Heart left ventricle (tissue), 16 donors: ENCODE measurements around the gene MRPS6. TPM values are rescaled to one million over a fixed set of nuclear protein-coding genes. Genes with fewer than 3 reads are reported as not detected.

ENCODE experiments used
- ATAC-seq, 4 donors: fragments of 200-7000 bp; cut with Tn5 transposase; one replicate each; pipeline ENCODE4 v1.9.1; 2020 to 2022; ENCODE audit warnings: moderate library complexity in 4 of 4, mild to moderate bottlenecking in 3 of 4, moderate number of reproducible peaks in 1 of 4
- DNase-seq, 5 donors: peaks; one replicate each; pipeline ENCODE4 v3.0.0-alpha.2; 2020
- H3K27ac ChIP-seq, 12 donors: fragments of 200-600 bp; sonication (generic) in 4 of 12; one replicate each; pipeline versions ENCODE4 v1.5.0 to v1.8.0; 2016 to 2022; ENCODE audit warnings: mild to moderate bottlenecking in 2 of 12
- H3K27me3 ChIP-seq, 9 donors: fragments of 200-600 bp; sonication (generic) in 2 of 9; one replicate each; pipeline versions ENCODE4 v1.5.1 to v1.8.0; 2016 to 2022; ENCODE audit warnings: mild to moderate bottlenecking in 3 of 9
- H3K36me3 ChIP-seq, 9 donors: fragments of 200-600 bp; sonication (generic) in 2 of 9; one replicate each; pipeline versions ENCODE4 v1.5.0 to v1.8.0; 2018 to 2022; ENCODE audit warnings: mild to moderate bottlenecking in 2 of 9
- H3K4me1 ChIP-seq, 12 donors: fragments of 200-600 bp; sonication (generic) in 4 of 12; one replicate each; pipeline versions ENCODE4 v1.5.0 to v1.8.0; 2016 to 2022; ENCODE audit warnings: mild to moderate bottlenecking in 3 of 12
- H3K4me3 ChIP-seq, 12 donors: fragments of 200-600 bp; sonication (generic) in 4 of 12; one replicate each; pipeline versions ENCODE4 v1.5.0 to v1.8.0; 2017 to 2022; ENCODE audit warnings: mild to moderate bottlenecking in 9 of 12, moderate library complexity in 4 of 12
- H3K9me3 ChIP-seq, 12 donors: fragments of 200-600 bp; sonication (generic) in 4 of 12; one replicate each; pipeline versions ENCODE4 v1.5.0 to v1.8.0; 2016 to 2022; ENCODE audit warnings: mild to moderate bottlenecking in 1 of 12
- POLR2A ChIP-seq, 2 donors: fragments of 450-650 bp; IDR thresholded peaks; one replicate each; pipeline ENCODE4 v1.6.1; 2017; ENCODE audit warnings: antibody characterized with exemption in 2 of 2, mild to moderate bottlenecking in 2 of 2, moderate library complexity in 2 of 2
- WGBS, 4 donors: extraction: QIAGEN DNeasy Blood & Tissue Kit in 2 of 4; methylation state at CpG; one replicate each; pipeline versions ENCODE4 v1.1.5 to v1.1.7; 2013 to 2018; 5-methylcytosine and 5-hydroxymethylcytosine counted together
- intact Hi-C, 10 donors: fragments of 100-400 bp; cut with DNase I; formaldehyde crosslinking; loops; one replicate each; pipeline versions ENCODE4 v1.11.1 to v1.14.2; 2022
- polyA plus RNA-seq, 2 donors: library from polyadenylated mRNA; stranded (reverse); fragments of 200-250 nt; gene quantifications; one replicate each; pipeline ENCODE4 v1.2.3, GENCODE V29; 2013
- total RNA-seq, 9 donors: library from RNA; depleted of rRNA in 2 of 9; stranded (reverse); fragments of >200 nt in 2 of 9; fragmentation: NEBNext Ultra II Directional in 3 of 9; extraction: Animal tissue kit (Norgen Biotek cat#: 25700) in 3 of 9; gene quantifications; one replicate each; pipeline versions ENCODE4 v1.1.0 to v1.2.4, GENCODE V29; 2016 to 2023
- TF ChIP-seq, protein P1 (sequence below), 12 donors: fragments of 200-600 bp; sonication (generic) in 4 of 12; IDR thresholded peaks; one replicate each; pipeline versions ENCODE4 v1.5.0 to v1.8.0; 2018 to 2022; ENCODE audit warnings: antibody characterized with exemption in 12 of 12, mild to moderate bottlenecking in 5 of 12
- donor health status: ischemic (EF 13 %, LVEDD 7.1; RV severe dilation, severe dysfunction).
- donor health status: healthy with polysubstance abuse.
- donor health status: DM: no; HTN: yes; CAD: no.
- donor health status: DM: no; HTN: no; CAD: no.
- donor health status: ischemic (EF 25% LVEDD 6.9; RV normal size, moderate dysfunction).
- donor health status: ischemic (EF 25% LVEDD 5.7; RV mildly dilated, moderate dysfunction).
- donor health status: healthy.
- donor health status: DM: yes; HTN: yes; CAD: no.
- donor health status: ischemic (EF 35%, LVEDD 5.7; RV mildly dilated, moderate dysfunction).
- donor health status: nonischemic (EF 11% LVEDD 7.7; RV severe dilation, severe dysfunction).
- donor health status: DM: yes; HTN: yes; CAD: no.
- donor health status: PGD.
- donor health status: ischemic (EF 29% LVEDD 5.4; RV normal size, mild dysfunction).
- donor health status: nonischemic (EF 23%, LVEDD 6.1; RV moderate dilation, normal function).

Gene MRPS6
- total and polyA plus RNA-seq, 11 donors: 21.8 to 61.7 (median 44.6) TPM

DNA sequence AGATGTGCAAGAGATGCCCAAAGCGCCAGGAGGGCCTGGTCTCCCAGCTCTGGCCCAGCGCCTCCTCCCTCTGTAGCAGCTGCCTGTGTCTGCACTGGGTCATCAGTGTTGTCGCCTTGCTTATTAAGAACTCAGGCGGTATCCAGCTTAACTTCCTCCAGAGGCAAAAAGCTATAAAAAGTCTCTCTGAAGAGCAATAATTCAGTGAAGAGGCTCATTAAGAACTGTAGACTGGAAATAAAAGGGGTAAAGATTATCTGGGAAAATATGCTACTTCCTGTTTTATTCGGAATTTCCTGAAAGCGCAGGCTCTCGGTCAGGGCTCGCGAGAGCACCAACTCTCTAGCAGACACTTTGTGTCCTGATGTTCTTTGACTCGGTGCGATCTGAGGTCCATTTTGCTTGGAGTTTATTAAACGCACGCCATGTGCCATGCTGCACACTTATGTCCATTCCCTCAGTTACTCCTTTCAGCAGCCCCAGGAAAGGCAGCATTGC is 70.4 kb downstream of the MRPS6 start:
- 83 to 87% (median 86%) methylated on average over 13 of the region's 13 CpGs for WGBS, 4 donors
- Histone ChIP-seq H3K9me3 (no peaks in the 10 kb centered on the region), H3K4me3 (no peak overlapping the region), H3K4me1 (peaks cover 0 to 30% (median 5%) of the 10 kb centered on the region in 12 donors), H3K36me3 (peaks cover 0 to 21% (median 8%) of the 10 kb centered on the region in 9 donors), H3K27ac (no peak overlapping the region), H3K27me3 (no peaks in the 10 kb centered on the region)
- intact Hi-C loops: loop anchor here in 1 of 10 donors (5.0 kb wide), 1 partner anchor 34 kb away; no protein-coding TSS in a partner anchor
- ATAC-seq (no peak), DNase-seq (no peak)
- TF ChIP-seq POLR2A (IDR thresholded peaks at IDR 0.05): no peak
- TF ChIP-seq, protein P1, sequence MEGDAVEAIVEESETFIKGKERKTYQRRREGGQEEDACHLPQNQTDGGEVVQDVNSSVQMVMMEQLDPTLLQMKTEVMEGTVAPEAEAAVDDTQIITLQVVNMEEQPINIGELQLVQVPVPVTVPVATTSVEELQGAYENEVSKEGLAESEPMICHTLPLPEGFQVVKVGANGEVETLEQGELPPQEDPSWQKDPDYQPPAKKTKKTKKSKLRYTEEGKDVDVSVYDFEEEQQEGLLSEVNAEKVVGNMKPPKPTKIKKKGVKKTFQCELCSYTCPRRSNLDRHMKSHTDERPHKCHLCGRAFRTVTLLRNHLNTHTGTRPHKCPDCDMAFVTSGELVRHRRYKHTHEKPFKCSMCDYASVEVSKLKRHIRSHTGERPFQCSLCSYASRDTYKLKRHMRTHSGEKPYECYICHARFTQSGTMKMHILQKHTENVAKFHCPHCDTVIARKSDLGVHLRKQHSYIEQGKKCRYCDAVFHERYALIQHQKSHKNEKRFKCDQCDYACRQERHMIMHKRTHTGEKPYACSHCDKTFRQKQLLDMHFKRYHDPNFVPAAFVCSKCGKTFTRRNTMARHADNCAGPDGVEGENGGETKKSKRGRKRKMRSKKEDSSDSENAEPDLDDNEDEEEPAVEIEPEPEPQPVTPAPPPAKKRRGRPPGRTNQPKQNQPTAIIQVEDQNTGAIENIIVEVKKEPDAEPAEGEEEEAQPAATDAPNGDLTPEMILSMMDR (IDR thresholded peaks at IDR 0.05): no peak

DNA sequence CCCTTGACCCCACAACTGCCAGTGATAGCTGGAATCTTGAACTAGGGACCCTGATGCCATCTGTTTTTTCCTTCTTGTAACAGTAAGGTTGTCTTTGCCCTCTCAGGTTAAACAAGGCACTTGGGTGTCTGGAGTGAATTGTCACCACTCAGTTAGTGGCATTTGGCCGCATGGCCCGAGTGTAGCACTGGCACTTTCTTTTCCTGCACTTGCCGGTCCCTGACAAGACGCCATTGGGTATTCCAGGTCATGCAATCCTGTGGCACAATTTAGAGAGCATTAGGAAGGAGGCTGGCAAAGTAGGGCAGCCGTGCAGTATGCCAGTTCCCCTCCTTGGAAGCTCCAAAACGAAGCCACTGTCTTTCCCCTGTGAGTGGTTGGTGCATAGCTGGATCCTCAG is 70.8 kb downstream of the MRPS6 start:
- no peak for TF ChIP-seq POLR2A (IDR thresholded peaks at IDR 0.05)
- TF ChIP-seq, protein P1 (IDR thresholded peaks at IDR 0.05): no peak
- ATAC-seq (peak in 3 of 4 donors; percentile 49 to 65 (median 64)), DNase-seq (peak in 1 of 5 donors; percentile 43)
- Histone ChIP-seq H3K4me1 (peaks cover 0 to 30% (median 5%) of the 10 kb centered on the region in 12 donors), H3K36me3 (peaks cover 0 to 21% (median 8%) of the 10 kb centered on the region in 9 donors), H3K9me3 (no peaks in the 10 kb centered on the region), H3K4me3 (no peak overlapping the region), H3K27ac (no peak overlapping the region), H3K27me3 (no peaks in the 10 kb centered on the region)
- intact Hi-C loops: loop anchor here in 1 of 10 donors (5.0 kb wide), 1 partner anchor 33 kb away; no protein-coding TSS in a partner anchor
- WGBS, 4 donors: 49 to 68% (median 58%) methylated on average over 6 of the region's 6 CpGs

DNA sequence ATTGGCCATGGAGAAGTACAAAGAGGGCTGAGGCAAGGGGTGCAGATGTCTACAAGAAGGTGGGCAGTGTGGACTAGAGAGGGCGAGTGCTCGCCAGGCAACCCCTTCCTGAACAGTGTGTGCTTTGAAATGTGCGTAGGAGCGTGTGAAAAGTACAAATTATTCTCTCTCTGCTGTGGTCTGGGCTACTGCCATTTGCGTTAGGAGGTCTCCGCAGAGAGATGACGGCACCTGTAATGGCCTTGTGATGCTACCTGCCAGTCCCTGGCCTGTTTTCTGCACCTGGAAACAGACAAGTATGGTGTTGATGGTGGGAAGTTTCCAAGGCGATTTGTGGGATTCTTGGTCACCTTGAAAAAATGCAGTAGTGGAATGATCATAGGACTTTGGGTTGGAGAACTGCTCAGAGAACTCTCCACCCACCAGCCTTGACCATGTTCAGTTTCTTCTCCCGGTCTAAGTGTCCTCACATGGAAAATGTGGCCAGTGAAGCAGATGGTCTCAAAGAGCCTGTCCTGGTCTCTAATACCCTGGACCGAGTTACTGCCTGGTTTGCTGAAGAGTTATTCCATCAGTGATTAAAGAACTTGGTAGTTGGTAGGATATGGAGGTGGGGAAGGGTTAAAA is 74.5 kb downstream of the MRPS6 start:
- no peak for TF ChIP-seq POLR2A (IDR thresholded peaks at IDR 0.05)
- TF ChIP-seq, protein P1 (IDR thresholded peaks at IDR 0.05): no peak
- Histone ChIP-seq H3K27ac (no peak overlapping the region), H3K4me3 (no peak overlapping the region), H3K4me1 (peaks cover 0 to 25% (median 5%) of the 10 kb centered on the region in 12 donors), H3K27me3 (no peaks in the 10 kb centered on the region), H3K9me3 (no peaks in the 10 kb centered on the region), H3K36me3 (peaks cover 0 to 16% (median 4%) of the 10 kb centered on the region in 9 donors)
- intact Hi-C loops: no loop called here
- WGBS, 4 donors: 90 to 94% (median 91%) methylated on average over 10 of the region's 10 CpGs
- ATAC-seq (no peak), DNase-seq (no peak)

DNA sequence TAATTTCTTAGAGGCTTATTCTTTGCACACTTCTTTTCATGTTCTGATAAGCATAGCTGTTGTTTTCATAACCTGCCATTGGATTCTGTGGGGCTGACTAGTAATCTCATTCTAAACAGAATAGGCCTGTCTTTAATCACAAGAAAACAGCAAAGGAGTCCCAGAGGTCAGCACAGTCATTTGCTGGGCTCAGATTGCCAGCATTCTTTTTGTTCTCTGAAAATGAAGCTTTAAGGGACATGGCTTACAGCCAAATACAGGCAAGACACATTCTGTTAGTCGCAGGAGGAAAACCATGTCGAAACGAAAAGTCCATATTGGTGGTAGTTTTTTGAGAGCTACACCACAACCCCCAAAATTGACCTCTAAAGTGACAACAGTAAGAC is 75.0 kb downstream of the MRPS6 start:
- Histone ChIP-seq H3K27me3 (no peaks in the 10 kb centered on the region), H3K36me3 (peaks cover 0 to 11% (median 0%) of the 10 kb centered on the region in 9 donors), H3K9me3 (no peaks in the 10 kb centered on the region), H3K4me1 (peaks cover 0 to 20% (median 5%) of the 10 kb centered on the region in 12 donors), H3K4me3 (no peak overlapping the region), H3K27ac (no peak overlapping the region)
- intact Hi-C loops: no loop called here
- WGBS, 4 donors: 54 to 68% (median 61%) methylated on average over 3 of the region's 3 CpGs
- ATAC-seq: no peak
- TF ChIP-seq, protein P1 (IDR thresholded peaks at IDR 0.05): no peak
- no peak for TF ChIP-seq POLR2A (IDR thresholded peaks at IDR 0.05)
- no peak for DNase-seq
